Glomerular endothelial cell (primary cell): ENCODE results near the gene SWAP70. TPM values are rescaled to one million over a fixed set of nuclear protein-coding genes. Genes with fewer than 3 reads are reported as not detected.

Experiments used
- DNase-seq: peaks from one replicate; pipeline ENCODE4 v3.0.0-alpha.2; 2011; ENCODE audit warnings: low read depth, low spot score; ENCODE audit errors: extremely low read depth
- total RNA-seq: library from RNA; depleted of rRNA; stranded (reverse); fragments of >200 nt; gene quantifications from 2 replicates; pipeline ENCODE4 v1.2.3, GENCODE V29; 2015

SWAP70 gene
- total RNA-seq, 1 donor from 2014 or later = 96.5 TPM

DNA sequence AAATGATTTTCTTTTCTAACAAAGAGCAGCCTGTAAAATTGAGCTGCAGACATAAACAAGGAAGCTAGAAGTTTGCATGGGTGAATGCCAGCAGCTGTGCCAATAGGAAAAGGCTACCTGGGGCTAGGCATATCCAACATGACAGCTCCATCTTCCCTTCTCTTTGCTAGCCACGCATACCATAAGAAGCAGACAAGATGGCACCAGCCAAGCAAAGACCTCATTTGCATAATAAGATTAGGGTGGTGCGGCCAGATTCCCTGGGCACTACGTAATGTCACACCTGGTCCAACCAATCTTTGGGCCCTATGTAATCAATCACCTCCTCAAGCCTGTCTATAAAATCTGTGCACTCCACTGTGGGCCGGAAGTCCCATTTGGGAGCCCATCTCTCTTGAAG, 108.3 kb downstream of the SWAP70 start:
- DNase-seq = no peak

DNA sequence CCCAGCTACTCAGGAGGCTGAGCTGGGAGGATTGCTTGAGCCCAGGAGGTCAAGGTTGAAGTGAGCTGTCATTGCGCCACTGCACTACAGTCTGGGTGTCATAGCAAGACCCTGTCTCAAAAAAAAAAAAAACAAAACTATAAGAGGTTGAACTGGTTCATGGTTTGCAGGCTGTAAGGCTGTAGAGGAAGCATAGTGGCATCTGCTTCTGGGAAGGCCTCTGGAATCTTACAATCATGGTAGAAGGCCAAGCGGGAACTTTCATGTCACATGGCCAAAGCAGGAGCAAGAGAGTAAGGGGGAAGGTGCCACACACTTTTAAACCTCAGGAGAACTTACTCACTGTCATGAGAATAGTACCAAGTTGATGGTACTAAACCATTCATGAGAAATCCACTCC, 109.6 kb downstream of the SWAP70 start:
- DNase-seq = no peak

DNA sequence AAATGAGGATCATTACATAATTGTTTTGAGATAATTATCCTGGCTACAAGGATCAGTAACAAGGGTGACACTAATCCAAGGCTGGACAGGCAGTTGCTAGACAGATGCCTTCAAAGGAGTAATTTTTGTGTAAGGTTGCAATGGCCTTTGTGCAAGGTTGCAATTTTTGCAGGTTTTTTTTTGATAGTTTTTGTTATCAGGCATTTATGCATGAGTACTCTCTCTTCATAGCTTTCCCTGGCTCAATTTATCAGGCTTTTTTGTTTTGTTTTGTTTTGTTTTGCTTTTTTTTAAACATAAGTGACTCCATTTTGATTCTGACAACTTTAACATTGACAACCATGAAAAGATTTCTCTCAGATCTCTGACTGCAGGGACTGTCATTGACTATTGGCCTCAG, 110.2 kb downstream of the SWAP70 start:
- no peak for DNase-seq

DNA sequence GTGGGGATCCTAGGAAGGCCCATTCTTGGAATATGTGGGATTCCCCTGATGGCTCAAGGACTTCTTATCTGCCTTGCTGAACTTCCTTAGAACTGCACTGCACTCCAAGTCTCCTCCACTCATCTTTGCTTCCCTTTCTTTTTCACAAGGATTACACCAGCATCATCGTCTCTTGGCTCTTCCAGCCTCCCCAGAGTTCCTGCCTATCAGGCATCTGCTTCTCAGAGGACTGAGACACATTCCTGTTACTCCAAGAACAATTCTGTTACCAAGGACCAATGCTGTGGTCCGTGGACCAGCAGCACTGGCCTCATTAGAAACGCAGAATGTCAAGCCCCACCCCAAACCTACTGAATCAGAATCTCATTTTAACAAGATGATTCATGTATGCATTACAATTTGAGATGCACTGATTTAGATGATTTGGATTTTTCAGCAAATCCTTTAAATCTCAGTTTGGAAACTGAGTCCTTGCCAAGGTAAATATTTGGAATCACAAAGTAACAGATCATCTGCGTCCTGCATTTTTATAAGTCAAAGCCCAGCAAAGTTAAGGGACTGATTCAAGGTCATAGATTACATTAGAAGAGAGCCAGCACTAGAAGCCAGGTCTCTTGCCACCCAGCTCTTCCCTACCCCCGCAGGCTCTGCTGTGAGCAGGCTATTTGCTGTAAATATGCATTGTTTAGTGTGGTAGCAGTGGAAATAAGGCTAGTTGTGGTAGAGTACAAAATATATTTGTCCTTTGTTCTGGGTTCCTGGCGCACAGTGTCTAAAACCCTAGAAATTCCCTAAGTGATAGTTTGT, 110.9 kb downstream of the SWAP70 start:
- DNase-seq = no peak

DNA sequence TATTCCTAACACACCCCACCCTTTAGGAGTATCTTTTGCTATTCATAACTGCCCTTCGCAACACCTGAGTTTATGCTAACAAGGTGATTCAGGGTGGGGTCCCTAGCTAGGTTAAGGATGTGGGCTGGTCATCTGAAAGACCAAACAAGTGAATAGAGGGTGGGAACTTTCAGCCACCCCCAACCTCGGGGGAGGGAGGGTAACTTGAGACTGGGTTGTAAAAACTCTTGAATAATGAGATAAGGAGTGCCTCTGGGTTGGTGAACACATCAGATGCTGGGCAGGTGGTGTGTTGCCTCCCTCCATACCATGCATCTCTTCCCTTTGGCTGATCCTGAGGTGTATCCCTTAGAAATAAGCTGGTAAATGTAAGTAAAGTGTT, 111.5 kb downstream of the SWAP70 start:
- DNase-seq = no peak

DNA sequence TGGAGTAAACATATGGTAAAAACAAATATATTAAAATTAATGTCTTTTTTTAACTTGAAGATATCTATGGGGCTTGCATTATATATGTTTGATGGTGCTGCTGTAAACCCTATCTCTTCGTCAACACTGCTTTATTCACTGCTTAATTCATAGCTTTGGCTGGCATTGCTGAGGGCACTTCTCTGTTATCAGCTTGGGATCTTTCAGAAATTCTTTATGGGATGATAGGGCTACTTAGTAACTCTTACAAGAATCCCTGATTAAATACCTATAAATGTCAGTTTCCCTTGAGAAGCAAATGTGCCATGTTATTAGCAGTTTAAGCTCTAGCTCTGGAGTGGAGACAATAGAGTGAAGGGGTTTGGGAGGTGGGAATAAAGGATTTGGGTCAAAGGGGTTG, 112.3 kb downstream of the SWAP70 start:
- no peak for DNase-seq

DNA sequence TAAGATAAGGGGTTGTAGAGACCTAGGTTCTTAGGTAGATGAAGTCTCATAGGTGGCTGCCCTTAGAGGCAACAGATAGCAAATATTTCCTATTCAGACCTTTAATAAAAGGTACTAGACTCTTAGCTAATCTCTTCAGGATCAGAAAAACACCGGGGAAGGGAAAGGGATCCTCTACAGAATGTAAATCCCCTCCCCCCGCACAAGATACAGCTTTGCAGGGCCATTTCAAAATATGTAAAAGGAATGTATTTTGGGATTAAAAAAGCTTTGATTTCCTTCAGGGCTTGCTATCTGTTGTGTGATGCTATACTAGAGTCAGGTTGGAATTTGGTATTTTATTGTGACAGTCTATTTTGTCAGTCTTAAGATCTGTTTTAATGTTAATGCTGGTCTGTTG, 113.2 kb downstream of the SWAP70 start:
- DNase-seq = no peak

DNA sequence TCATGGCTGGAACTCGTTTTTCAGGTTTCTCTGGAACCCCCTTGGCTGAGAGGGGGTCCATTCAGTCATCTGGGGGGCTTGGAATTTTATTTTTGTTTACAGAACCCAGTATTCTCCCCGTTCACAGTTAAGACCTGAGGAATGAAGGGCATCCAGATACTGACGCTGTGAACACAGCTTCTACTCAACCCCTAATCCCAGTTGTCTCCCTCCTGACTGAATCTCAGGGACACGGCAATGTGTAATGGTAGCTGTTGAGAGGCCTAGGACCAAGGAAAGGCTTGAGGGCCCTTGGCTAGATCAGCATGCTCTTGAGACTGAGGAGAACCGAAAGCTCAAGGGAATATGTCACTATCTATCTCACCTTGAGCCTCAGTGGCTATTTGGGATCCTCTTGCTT, 113.6 kb downstream of the SWAP70 start:
- DNase-seq = no peak

DNA sequence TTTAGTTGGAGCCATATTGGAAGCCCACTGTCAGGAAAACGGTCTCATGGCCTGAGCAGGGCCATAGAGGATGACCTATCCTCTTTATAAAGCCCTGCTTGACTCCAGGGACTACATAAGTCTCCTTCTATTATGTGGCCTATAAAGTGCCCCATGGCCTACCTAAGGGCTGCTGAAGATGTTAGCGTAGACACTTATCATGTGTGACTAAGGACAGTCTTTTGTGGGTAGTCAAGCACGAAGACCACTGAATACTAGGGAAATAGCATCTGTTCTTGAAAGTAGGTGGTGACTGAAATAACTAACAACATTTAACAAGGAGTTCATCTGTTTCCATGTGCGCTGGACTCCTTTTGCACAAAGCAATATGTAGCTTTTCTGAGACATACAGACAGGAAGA, 117.1 kb downstream of the SWAP70 start:
- no peak for DNase-seq

DNA sequence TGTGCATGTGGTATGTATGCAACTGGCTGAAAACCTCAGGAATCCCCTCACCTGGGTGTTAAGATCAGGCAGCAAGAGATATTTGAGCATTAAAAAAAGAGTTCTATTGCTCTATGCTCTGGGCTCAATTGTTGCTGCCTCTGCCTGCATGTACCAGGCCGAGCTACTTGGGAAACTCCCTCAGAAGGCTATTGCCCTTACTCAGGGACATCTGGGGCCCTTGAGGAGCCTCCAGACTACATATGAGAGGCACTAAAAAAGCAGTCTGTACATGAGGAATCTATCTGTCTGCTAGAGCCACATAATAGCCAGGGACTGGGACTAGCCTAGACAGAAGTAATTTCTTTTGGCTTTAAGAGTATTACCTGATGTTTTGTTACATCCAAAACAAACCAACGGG, 120.1 kb downstream of the SWAP70 start:
- no peak for DNase-seq

DNA sequence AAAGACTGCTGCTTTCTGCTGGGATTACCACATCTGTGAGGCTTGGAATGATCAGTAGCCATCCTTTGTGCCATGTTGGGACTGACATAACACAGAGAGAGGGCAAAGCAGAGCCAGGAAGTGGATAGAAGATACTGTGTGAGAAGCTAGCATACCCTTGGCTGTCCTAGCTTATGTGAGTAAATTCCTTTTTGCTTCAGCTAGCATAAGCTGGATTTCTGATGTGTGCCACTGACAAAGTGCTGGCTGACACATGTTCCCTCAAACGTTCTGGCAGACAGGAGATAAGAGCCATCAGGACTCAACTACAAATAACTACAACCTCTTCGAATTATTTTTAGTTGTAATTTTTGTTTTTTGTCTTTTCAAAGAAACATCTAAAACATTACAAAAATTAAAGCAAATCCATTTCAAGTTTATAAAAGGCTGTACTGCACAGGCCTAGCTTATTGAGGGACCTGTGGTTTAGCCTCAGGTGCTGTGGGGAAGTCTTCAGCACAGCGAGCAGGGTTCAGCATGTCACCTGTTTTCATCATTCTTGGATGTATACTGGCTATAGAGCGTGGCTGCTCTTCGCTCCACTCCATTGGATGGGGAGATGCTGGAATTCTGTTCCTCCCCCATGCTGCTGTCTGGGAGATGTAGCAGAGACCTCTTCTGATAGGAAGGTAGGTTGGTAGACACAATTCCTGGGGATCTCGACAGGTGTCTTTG, 120.9 kb downstream of the SWAP70 start:
- DNase-seq = no peak

DNA sequence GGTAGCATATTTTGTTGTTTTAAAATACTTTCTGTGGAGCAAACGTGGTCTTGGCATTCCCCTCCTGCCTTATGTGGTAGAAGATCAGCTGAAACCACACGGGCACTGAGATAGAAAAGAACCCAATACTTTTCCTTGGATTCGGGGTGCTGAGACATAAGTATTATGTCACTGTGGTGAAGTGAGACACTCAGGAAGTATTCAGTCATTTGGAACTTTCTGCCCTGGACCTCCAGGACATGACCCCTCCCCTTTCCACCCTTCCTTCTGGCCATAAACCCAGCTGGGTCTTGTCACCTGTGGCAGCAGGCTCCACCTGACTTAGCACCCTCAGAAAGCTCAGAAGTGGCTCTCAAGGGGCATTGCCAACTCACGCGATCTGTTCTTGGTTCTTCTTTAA, 123.4 kb downstream of the SWAP70 start:
- no peak for DNase-seq

DNA sequence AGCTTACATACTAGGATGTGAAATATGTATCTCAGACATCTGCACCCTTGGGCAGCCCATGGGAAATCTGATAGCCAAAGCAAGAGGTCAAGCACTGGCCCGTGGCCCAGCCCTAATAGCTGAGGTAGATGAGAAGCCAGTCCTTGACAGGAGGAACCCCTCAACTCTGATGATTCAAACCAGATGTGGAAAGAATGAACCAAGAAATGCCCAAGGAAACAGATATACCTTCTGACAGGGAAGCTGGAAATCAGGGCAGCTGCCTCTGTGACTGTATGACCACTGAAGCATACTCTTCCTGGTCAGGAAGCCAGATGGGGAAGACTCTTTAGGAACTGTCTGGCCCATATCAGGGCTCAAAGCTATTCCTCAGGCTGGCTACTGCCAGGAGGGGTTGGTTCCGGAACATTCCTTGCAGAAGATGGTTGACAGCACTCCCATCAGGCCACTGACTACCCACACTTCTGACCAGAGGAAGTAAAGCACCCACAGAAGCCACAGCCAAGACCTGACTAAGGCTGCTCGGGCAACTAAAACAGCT, 124.2 kb downstream of the SWAP70 start:
- DNase-seq = no peak

DNA sequence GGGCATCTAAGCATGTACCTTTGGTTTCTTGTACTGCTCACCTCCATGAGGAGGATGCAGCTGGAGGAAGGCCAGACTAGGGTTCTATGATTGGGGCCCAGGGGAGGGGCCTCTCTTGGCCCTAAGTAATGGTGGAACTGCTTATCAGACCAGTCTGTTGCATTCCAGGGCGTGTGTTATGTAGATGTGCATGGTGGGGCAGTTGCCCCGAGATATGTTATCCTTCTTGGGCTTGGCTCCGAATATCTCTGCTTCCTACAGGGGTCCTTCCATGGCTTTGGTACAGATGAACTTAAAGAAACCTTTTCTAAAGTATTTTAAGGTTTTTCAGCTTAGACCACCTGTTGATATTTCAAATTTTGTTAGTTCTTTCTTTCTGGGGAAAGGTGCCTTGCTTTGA, 126.0 kb downstream of the SWAP70 start:
- DNase-seq = no peak

DNA sequence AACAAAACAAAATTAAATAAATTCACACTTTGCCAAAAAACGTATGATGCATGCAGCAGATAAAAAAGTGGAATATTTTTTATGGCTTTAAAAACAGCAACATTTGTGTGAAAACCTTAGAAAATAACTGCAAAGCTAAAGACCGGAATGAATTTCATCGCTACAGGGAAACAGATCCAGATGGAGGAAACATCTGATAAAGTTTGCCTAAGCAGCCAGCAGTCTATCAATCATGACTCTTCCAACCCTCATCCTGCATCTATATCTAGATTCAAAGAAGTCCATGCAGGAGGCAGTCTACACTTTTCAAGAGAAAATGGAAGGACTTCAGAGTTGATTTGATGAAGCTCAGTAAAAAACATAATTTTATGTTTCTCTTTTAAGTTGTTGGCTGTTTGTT, 126.8 kb downstream of the SWAP70 start:
- no peak for DNase-seq

DNA sequence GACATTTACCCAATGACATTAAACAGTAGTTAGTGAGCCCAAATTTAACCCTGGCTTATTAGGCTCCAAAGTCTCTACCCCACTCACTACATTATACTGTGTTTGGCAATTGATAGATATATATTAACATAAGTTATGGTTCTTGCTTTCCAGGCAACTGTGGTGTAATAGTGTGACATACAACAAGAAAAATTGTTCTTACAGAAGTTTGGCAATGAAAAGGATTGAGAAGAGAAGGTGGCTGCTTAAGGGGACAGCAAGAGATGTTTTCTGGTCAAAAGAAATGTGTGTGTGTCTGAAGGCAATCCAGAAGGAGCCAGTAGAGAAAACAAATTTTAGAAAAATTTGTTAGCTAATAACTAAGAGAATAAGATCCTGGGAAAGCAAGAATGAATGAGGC, 132.4 kb downstream of the SWAP70 start:
- no peak for DNase-seq

DNA sequence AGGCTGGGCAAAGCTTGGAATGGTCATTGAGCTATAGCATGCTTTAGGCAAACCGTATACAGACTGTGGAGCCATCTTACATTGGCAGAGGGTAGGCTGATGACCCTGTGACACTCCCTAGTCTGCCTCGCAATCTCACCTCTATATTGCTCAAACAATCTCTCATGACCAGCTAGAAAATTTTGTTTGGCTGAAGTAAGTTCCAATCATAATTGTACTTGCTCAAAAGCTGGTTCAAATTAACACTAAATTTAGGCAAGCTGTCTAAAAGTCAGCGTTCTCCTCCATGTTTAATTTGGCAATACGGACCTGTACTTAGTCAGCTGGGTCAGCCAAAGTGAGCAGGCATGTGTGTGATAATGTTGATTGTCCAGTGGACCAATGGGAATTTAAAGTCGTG, 133.0 kb downstream of the SWAP70 start:
- no peak for DNase-seq

DNA sequence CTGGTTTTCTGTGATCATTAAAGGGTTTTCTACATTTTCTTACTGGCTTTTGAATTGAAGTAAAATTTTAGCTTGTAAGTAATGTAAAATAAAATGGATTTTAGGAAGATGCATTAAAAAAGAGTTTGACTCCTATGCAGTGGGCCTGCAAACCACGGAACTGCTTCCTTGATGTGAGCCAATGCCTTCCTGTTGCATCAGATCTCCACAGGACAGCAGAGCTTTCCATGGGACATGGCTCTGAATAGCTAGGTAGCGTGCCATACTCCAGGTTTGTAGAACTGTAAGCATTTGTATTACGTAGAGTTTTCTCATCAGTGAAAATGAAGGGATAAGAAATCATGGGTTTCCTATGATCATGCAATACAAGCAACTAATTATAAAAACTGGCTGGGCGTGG, 133.4 kb downstream of the SWAP70 start:
- DNase-seq = no peak

DNA sequence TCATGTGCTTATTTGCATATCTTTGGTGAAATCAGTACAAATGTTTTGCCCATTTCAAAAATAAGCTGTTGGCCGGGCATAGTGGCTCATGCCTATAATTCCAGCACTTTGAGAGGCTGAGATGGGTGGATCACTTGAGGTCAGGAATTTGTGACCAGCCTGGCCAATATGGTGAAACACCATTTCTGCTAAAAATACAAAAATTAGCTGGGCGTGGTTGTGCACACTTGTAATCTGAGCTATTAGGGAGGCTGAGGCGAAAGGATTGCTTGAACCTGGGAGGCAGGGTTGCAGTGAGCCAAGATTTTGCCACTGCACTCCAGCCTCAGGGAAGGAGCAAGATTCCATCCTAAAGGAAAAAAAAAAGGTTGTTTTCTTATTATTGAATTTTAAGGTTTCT, 136.0 kb downstream of the SWAP70 start:
- no peak for DNase-seq

DNA sequence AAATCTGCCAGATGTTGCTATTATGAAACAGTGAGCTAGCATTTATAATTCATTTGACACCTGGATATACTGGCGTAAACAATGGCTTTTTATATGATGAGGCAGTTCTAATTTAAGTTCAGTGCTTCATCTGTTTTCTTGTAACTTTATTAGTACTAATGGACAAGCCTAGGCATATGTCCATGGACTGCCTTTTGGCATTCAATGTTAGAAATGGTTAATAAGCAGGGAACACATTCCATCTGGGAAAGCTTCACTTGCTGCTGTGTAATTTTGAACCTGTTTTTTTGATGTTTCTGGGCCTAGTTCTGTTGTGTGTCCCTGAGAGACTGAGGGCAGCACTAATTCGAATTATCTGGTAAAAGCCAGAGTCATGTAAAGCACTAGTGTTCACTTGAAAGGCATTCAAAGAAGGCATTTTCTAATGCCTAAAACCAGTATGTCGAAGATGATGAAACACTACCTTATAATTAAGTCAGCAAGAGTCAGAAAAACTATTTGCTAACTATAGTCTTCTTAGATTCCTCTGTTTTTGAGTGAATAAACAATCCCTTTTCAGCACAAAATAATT, 138.5 kb downstream of the SWAP70 start:
- no peak for DNase-seq
